Hematopoietic multipotent progenitor cell (in vitro differentiated cells): ENCODE results near the gene OR51B5. TPM values are rescaled to one million over a fixed set of nuclear protein-coding genes. Genes with fewer than 3 reads are reported as not detected.
"Not testable (repeated sequence)": the region's sequence is repeated elsewhere in the genome, so short reads cannot be mapped to it uniquely, and the experiment has no call there.

Experiments
- DNase-seq, 3 donors: peaks; one replicate each; pipeline ENCODE4 v3.0.0-alpha.2; 2011 to 2015; ENCODE audit warnings: low read depth in 2 of 3, low spot score in 2 of 3
- total RNA-seq: library from RNA; depleted of rRNA; stranded (reverse); fragments of >200 nt; gene quantifications from one replicate; pipeline ENCODE4 v1.2.3, GENCODE V29; 2012

The OR51B5 gene, protein sequence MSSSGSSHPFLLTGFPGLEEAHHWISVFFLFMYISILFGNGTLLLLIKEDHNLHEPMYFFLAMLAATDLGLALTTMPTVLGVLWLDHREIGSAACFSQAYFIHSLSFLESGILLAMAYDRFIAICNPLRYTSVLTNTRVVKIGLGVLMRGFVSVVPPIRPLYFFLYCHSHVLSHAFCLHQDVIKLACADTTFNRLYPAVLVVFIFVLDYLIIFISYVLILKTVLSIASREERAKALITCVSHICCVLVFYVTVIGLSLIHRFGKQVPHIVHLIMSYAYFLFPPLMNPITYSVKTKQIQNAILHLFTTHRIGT
- total RNA-seq, result 0.81 TPM

DNA sequence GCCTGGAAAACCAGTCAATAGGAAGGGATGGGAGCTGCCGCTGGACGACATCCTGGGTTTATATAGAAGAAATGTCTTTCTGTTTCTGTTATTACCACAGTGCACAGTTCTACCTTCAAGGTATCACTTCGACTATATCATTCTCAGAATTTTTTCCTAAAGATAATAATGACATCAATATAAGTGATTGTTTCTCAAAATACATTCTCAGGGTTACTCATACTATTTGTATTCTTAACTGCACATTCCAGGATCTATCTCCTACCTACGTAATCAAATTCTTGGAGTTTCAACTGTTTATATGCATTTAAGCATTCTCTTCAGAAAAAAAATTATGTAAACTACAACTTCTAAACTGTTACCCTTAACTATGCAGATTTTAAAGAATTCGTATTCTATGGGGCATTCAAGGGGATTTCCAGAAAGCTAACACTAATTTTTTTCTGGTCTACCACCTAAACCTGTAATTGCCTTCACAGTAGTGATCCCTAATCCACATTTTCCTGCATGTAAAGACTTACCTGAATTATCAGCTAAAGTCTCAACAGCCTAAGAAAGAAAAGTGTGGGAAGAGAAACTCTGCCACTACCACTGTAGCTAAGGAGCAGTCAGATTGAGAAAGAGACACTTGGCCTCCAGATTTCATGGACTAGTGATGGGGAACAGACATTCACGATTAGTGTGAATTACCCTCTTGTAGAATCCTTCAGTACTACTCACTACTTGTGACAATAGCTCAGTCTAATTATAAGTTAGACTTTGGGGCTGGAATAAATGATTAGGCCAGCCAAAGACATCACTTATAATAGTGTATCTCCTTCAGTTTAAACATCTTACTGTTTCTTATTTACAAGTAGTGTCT, at the start of gene OR51B5:
Gene OR51B5, minus strand, starts transcription at position 51 of the 862 bp plus-strand sequence. Its CDS starts 0 bp downstream, at position 51.
- DNase-seq, result no peak

DNA sequence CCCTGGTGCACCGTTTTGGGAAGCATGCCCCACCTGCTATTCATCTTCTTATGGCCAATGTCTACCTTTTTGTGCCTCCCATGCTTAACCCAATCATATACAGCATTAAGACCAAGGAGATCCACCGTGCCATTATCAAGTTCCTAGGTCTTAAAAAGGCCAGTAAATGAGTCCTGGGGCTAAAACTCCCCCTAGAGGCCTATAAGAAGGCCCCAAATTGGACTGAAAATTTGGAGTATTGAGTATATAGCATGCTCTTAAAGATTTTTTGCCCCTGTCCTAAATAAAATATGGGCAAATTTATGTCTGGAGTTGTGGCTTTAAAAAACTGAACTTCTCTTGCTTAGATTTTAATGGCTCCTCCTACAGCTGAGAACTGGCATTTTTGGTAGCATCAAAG, 46.9 kb upstream of the OR51B5 start:
- DNase-seq, result no peak

DNA sequence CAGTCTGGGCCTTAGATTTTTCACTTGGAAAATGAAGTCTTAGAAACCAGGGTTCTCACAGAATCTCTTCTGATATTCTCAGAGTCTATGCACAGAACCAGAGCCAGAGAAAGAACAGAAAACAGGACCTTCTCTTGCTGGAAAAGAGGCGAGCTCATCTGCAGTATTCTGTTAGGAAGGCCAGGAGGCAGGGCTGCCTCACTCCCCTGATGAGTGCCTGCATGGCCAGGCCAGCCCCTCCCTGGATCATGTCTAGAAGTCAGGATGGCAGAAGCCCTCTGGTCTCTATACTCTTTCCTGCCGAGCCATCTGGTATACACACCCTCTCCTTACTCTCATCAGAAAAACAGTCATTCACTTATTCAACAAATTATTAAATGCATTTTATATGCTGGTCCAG, 41.0 kb upstream of the OR51B5 start:
- DNase-seq, result no peak

DNA sequence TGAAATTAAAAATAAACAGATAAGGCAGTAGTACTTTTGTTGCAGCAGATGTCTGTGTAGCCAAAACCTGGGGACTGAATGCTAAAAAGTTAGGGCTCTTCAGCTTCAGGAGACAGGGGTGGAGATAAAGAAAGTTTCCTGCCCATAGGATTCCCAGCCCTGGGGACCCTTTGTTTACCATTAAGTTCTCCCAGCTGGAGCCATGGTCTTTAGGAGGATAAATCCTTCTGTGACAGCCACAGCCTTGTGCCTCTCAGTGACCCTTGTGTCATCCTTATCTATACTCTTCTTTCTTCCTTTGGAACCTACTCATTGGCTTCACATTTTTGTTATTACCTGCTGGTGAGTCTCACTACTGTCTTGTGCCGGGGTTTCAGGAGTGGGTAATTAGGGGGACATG, 40.3 kb upstream of the OR51B5 start, which contains the start of gene OR51M1:
Gene OR51M1, plus strand, starts transcription at position 237 of the 400 bp plus-strand sequence. CDS start 5,587 bp downstream, outside the sequence.
- no peak for DNase-seq

DNA sequence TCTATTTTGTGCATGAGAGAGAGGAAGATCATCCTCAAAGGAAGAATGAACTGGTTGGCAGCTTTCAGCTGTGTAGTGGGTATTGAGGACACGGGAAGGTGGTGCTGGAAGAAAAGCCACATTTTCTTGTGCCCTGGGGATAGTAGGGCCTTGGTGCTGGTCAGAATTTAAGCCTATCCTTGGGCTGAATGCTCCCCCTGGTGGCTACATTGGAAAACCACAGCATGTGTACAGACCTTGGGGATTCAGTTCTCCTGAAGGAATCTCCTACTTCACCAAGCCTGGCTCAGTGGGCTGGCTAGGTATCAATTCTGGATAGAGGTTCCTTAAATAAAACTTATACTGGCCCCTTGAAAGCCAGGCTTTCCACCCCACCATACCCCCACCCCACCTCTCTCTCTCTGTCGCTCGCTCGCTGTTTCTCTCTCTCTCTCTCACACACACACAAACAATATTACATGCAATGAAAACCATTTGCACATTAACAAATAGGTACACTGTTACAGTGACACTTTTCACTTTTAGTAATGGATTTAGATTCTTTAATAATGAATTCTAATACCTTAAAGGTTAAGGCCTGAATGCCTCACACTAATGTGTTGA, 37.5 kb upstream of the OR51B5 start:
- DNase-seq, result peak in 2 of 3 donors; percentile 35 to 62

DNA sequence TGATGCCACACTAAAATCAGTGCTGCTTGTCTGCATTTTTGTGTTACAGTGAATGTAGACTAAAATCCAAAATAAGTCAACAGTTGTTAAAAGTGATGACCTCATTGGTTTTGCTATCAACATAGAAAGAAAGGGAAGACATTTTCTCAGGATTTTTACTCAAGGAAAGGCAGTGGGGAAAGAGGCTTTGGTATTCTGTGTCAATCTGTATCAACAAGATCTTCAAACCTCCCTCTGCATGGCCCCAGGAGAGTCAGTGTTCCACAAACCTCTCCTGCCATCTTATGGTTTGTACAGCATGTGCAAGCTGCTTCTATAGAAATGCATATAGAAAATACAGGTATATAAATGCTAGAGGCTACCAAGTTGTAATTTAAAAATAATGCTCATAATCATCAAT, 26.5 kb upstream of the OR51B5 start:
- peak in 2 of 3 donors; percentile 8 to 45 for DNase-seq

DNA sequence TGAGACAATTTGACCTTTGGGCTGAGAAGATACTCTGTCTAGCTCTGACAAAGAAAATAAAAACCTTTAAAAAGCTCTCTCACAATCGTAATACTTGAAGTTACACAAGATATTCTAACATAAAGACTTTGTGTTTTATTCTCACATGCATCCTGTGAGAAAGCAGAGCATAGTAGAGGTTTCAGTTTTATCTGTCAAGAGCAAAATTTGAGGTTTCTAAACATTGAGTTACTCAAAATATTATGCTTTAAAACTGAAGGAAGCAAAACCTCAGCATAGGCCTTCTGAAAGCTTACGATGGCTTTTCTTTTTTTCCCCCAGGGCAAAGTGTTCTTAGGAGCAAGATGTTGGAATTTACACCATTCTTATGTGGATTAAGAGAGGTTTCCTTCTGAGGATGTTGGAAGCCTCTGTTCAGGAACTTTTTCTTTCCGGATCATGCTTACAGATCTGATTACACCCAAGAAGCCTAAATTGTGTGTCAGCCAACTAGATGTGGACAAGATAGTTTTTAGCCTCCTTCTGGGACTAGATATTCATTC, 25.2 kb upstream of the OR51B5 start:
- DNase-seq, result no peak

DNA sequence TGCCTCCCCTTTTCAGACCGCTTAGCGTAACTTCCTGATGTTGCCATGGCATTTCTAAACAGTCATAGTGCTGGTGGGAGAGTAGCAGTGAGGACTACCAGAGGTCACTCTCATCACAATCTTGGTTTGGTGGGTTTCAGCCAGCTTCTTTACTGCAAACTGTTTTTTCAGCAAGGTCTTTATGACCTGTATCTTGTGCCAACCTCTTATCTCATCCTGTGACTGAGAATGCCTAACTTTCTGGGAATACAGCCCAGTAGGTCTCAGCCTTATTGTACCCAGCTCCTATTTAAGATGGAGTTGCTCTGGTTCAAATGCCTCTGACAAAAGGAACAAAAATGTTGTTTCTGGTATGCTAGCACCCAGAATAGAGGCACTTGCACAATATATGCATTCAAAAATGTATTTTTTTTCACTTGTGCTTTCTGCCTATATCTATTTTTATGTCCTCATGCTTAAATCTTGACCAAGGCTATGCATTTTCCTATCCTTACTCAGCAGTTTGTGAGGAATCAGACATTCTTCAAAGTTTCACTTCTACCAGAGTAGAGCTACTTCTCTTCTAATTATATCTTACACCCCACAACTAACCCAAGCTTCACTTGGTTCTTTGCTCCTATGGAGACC, 24.2 kb upstream of the OR51B5 start:
- DNase-seq, result no peak

DNA sequence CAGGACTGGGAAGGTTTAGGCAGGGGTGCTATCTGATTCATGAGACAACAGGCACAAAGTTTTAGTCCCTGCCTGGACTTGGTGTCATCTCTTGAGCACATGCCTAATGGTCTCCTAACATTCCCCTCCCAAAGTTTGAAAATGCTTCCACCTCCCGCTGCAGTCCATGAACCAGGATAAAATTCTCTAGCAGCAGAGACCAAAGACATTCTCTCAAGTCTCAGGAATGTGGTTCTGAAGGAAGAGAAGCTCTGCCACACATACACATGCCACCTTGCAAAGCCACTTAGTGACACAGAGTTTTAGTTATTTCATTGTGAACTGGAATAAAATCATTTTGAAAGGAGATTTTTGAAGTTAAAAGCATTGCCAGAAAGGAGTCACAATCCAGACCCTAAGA, 23.5 kb upstream of the OR51B5 start:
- no peak for DNase-seq

DNA sequence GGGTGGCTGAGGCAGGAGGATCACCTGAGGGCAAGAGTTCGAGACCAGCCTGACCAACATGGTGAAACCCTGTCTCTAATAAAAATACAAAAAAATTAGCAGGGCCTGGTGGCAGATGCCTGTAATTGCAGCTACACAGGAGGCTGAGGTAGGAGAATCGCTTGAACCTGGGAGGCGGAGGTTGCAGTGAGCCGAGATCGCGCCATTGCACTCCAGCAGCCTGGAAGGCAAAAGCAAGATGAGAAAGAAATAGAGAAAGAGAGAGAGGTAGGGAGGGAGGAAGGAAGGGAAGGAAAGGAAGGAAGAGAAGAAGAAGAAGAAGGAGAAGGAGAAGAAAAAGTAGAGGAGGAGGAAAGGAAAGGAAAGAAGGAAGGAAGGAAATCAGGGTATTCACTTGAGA, 23.0 kb upstream of the OR51B5 start:
- not testable (repeated sequence) for DNase-seq

DNA sequence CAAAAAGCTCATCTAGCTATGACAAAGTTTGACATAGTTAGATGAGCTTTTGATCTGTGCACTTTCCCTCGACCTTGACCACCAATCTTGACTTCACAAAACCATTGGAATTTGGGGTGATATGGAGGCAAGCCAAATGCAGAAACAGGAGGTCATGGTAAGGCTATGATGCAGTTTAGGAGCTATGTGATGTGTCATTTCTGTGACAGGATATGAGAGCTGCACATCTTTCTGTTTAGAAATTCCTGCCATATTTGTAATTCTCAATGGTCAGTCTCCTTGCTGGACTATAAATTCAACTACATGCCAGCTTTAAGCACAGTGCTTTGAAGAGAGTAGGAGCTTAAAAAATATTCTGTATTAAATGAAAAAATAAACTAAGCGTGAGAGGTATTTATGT, 20.9 kb upstream of the OR51B5 start:
- DNase-seq, result no peak

DNA sequence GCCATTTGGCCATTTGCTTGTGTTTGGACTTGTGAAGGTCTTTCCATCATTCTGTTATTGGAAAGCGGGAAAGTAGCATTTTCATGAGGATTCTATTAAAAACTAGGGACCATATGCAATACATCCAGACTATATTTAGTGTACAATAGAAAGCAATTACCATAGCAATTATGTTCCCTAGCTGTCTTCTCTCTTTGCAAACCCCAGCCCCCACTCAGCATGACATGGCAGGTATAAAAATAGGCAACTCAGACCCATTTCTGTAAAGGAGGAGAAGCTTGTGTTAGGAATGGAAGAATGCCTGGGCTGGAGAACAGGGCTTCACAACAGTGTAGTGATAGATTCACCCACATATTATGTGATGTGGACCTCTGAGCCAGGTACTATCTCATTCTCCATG, 20.4 kb upstream of the OR51B5 start:
- DNase-seq, result no peak

DNA sequence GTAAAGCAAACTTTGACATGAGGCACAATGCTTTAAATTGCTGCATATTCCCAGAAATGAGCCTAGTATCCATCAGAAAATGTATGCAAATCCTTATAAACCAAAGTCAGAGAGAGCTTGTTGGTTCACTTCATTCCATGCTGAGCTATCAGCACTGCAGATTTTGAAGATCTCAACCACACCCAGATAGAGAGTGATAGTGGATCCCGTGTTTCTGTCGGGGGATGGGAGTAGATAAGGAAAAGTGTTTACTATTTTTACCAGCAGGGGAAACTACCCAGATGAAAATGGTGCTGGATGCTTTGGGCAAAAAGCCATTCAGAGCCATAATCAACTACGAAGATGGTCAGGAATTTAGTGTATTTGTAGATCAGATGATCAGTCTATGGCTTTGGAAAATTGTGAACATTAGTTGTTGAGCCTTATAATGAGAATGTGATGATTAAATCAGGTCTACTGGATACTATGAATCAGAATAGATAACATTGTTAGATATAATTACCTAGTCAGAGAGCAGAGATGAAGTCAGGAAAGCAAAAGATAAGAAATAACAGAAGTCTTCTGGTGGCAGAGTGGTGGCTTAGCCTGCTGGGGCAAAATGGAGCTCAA, 18.8 kb upstream of the OR51B5 start:
- DNase-seq, result no peak

DNA sequence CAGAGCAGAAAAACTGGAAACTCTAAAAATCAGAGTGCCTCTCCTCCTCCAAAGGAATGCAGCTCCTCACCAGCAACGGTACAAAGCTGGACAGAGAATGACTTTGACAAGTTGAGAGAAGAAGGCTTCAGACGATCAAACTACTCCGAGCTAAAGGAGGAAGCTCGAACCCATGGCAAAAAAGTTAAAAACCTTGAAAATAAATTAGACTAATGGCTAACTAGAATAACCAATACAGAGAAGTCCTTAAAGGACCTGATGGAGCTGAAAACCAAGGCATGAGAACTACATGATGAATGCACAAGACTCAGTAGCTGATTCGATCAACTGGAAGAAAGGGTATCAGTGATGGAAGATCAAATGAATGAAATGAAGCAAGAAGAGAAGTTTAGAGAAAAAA, 12.7 kb upstream of the OR51B5 start:
- not testable (repeated sequence) for DNase-seq

DNA sequence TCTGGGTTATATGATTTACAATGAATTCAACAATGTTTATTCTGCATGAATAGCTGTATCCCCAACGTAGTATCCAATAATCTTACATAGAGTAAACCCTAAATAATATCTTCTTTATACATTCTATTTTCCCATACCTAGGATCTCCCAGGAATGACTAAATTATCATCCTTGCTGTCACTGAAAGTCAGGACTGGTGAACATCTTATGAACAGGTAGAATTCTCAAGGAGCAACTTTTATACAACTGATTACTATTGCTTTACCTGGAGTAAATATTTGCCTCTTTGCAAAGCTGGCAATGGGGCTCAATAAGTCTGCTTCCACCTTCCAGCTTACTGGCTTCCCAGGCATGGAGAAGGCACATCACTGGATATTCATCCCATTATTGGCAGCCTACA, 7.9 kb upstream of the OR51B5 start, which contains the start of gene OR51B6:
Gene OR51B6, plus strand, starts transcription at position 301 of the 400 bp plus-strand sequence. Its CDS starts 0 bp downstream, at position 301.
- DNase-seq, result no peak

DNA sequence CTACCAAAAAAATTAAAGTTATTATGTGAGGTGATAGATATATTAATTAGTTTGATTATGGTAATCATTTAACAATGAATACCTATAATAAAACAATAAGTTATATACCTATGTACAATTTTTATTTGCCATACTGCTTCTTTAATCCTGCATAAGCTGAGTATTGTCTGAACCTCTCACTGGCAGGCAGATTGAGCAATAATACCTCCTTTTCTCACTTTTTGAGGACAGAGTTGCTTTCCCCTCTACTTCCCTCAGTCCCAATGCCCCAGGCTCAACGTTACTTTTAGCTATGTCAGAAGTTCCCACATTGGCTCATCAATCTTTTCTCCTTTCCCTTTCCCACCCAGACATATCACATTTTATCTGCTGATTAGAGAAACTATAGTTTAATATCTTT, 6.2 kb upstream of the OR51B5 start:
- no peak for DNase-seq

DNA sequence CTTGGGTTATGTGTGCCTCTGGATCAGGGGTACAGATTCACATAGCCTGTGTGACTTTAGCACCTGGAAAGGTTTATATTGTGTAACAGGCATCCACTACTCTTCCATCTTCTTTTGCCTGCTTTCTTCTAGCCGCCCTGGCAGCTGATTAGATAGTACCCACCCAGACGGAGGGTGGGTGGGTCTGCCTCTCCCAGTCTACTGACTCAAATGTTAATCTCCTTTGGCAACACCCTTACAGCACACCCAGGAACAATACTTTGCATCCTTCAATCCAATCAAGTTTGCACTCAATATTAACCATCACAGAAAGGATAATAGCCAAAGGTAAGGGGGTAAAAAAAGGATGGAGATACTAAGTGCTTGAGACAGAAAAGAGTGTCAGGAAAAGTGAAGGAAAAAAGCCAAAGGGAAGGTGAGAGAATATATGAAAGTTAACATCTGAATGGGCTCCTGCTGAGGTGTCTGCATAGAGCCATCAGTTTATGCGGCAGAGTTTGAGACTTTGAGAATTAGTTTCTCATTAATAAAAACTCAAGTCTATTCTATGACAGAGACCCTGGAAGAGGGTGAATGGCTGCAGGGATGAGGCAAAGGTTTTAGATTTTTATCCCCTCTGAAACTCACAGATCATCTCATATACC, 5.3 kb upstream of the OR51B5 start:
- DNase-seq, result no peak

DNA sequence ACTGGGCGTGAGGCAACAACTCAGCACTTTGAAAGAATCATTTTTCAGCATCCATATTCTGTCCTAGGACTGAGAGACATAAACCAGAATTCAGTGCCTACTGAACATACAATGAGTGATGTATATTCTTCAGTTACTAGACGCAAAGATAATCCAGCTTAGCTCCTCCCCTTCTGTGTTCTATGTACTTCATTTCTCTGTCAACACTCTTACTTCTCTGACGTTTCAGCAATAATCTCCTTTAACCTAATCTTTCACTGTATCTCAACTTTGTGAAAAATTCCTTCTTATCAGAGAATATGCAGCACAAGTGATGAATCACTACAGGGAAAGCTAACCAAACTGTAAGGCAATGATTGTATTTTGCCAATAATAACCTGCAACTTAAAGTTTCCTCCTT, 2.5 kb upstream of the OR51B5 start:
- no peak for DNase-seq

DNA sequence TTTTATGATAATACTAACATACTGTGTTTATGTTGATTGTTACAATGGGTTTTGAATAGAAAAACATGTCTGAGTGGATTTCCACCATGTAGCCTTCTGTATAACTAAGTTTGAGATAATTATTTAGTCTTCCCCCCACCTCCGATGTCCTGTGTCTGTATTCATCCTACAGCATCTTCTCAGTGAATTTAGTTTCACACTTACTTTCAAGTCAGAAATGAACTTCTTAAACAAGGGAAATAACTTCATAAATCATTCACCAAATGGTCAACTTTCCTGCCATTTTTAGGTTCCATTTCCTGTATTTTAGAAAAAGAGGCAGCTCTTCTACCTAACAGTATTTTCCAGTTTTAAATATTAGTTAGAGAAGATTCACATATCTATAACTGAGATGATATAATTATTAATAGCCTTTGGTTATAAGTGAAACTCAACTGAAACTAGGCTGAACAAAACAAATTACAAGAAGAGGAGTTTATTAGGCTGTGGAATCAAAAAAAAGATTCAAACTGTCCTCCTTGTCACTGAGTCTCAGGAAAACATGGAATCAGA, 3.5 kb downstream of the OR51B5 start:
- DNase-seq, result no peak
